Measurements from ENCODE around the gene TTI1.

GRCh38 chr20:38001173-38001875 lies 31.9 kb downstream of the TTI1 start:
- TF ChIP-seq CTCF (IDR thresholded peaks at IDR 0.05 in 4 of 5, conservative IDR thresholded peaks at IDR 0.05 in 1 of 5), result no peak
- TF ChIP-seq POLR2A (IDR thresholded peaks at IDR 0.05), result no peak
